ENCODE data around the gene XYLT1.

Gene XYLT1

DNA sequence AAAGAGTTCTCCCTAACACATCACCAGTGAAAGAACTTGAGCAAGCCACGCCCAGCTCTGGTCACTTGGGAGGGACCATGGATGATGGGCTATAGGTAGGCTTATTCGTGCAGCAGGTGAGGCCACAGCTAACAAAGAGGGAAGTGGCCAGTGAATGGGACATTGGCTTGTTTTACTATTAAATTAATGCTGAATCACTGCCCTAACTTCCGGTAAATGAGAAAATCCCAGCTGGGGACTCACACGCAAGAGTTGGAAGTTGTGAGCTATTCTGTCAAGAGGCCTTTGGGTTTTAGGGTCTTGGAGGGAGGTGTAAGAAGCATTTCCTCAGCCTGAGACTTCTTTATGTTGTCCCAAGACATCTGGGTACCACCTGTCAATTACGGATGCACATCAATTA, 315.3 kb downstream of the XYLT1 start:
- DNase-seq (ENCODE audit: low read depth, low spot score): no peak

DNA sequence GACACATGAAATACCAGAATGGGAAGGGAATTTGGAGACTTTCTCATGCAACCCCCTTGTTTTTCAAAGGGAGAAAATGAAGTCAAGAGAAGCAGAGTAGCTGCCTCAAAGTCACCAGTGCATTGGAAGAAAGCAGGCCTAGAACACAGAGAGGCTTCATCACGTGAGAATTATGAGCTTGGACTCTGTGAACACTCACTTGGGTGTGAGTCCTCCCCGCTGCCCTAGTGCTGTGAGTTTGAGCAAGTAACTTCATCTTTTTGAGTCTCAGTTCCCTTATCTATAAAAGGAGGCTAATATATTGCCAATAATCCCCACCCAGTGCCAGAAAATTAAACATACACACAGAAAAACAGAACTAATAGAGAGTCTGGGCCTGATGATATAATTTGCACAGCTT, 315.8 kb downstream of the XYLT1 start:
- no peak for DNase-seq (ENCODE audit: low read depth, low spot score)

DNA sequence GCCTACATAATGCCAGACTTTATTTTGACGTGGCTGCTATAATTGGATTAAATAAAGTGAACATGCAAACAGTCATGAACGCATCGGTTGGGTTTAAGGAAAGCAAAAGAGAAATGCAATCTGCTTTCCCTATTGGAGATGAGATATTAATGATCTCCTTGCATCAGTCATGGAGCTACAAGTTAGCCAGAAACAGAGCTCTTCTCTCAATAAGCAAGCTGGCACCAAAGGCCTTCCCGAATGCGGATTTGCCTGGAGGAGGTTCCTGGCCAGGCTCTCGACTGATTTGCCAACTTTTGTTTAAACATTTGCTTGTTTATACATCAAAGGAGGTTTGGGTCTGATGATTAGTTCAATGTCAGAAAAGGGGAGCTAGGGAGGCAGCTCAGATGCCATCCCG, 318.4 kb downstream of the XYLT1 start:
- no peak for DNase-seq (ENCODE audit: low read depth, low spot score)

DNA sequence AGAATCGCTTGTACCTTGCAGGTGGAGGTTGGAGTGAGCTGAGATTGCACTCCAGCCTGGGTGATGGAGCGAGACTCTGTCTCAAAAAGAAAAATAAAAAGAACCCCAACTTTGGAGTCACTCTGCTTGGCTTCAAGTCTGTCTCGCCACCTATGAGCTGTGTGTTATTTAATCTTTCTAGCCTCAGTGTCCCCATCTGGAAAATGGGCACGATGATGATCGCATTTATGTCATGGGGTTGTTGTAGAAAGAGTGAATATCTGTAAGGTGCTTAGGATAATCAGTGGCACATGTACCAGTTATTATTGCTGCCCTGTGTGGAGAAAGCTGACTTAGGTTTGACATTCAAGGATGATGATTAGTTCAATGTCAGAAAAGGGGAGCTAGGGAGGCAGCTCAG, 319.4 kb downstream of the XYLT1 start:
- DNase-seq (ENCODE audit: low read depth, low spot score): no peak

- no peak for DNase-seq (ENCODE audit: low read depth, low spot score)
These were observed 320.8 kb downstream of the XYLT1 start for GRCh38 chr16:17149904-17150483.

GRCh38 chr16:17147942-17148341, 322.8 kb downstream of the XYLT1 start:
- no peak for DNase-seq (ENCODE audit: low read depth, low spot score)

GRCh38 chr16:17145029-17145428, 325.7 kb downstream of the XYLT1 start:
- DNase-seq (ENCODE audit: low read depth, low spot score): no peak

DNA sequence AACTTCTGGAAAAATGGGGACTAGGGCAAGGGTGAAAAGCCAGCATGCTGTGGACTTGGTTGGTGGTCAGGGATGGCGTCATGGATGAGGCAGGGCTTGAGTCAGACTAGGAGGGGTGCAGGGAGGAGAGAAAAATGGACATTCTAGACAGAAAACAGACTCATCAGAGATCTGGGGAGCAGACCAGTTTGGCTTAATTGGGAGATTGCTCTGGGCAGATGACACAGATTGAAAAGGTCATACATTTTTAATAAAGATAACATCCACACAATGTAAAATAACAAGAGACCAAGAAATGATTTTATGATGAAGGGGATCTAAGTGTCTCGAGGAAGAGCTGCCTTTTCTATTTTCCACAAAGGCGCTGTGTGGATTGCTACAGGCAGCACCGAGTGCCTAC, 326.3 kb downstream of the XYLT1 start:
- no peak for DNase-seq (ENCODE audit: low read depth, low spot score)

GRCh38 chr16:17143546-17144419, 327.0 kb downstream of the XYLT1 start:
- DNase-seq (ENCODE audit: low read depth, low spot score): no peak

DNA sequence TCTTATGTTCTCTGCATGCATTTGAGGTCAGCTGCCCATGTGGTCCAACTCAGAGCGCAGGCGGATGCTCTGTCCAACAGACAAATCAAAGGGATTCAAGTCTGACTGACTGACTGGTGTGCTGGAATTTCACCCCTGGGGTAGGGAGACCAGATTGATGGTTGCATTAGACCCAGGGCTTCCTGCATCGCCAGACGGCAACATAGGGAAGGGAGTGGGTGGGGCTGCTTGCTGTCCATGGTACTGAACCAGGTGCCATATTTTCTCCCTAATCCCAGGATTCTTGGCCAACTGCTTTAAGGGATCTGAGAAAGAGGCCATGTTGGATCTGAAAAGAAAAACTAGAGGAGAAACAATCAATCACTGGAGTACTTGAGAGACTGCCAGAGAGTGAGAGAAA, 332.0 kb downstream of the XYLT1 start:
- no peak for DNase-seq (ENCODE audit: low read depth, low spot score)

- DNase-seq (ENCODE audit: low read depth, low spot score): no peak
These were observed 335.3 kb downstream of the XYLT1 start for GRCh38 chr16:17135439-17135838.

GRCh38 chr16:17134586-17134985, 336.2 kb downstream of the XYLT1 start:
- no peak for DNase-seq (ENCODE audit: low read depth, low spot score)

- DNase-seq (ENCODE audit: low read depth, low spot score): no peak
These were observed 336.9 kb downstream of the XYLT1 start for GRCh38 chr16:17133851-17134250.

DNA sequence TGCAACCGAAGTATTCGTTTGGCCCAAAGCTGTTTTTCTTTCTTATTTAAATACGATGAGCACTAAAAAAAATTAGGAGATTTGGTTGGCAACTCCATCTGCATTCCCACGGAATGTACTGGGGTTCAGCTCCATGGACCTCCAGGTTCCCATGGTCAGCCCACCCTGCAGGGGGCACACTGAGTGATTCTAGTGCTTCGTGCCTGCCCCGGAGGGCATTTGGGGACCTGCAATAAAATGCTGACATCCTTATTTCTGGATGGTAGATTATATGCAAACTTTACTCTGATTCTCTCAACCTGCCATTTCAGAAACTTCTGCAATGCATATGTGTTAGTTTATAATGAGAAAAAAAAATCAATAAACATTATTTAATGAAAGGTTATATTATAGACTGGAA, 339.4 kb downstream of the XYLT1 start:
- no peak for DNase-seq (ENCODE audit: low read depth, low spot score)

- DNase-seq (ENCODE audit: low read depth, low spot score): no peak
These were observed 340.0 kb downstream of the XYLT1 start for GRCh38 chr16:17130733-17131132.

GRCh38 chr16:17129971-17130370, 340.8 kb downstream of the XYLT1 start:
- no peak for DNase-seq (ENCODE audit: low read depth, low spot score)

- no peak for DNase-seq (ENCODE audit: low read depth, low spot score)
These were observed 342.0 kb downstream of the XYLT1 start for GRCh38 chr16:17128791-17129190.

GRCh38 chr16:17126156-17126555, 344.6 kb downstream of the XYLT1 start:
- DNase-seq (ENCODE audit: low read depth, low spot score): no peak

DNA sequence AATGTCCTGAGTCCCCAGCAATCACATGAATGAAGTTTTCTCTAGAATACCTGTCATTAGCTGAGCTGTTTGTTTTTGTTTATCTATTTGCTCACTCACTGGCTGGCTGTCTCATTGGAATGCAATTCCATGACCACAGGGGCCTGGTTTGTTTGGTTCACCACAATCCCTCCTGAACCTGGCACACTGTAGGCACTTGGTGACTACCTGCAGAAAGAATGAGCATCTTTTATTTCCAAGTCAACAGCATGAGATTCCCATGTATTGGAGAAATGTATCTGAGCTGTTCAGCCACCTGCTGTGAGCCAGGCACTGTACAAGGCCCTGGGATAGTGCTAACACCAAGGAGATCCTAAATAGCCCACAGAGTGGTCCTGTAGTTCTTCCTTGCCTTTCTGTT, 345.1 kb downstream of the XYLT1 start:
- no peak for DNase-seq (ENCODE audit: low read depth, low spot score)

DNA sequence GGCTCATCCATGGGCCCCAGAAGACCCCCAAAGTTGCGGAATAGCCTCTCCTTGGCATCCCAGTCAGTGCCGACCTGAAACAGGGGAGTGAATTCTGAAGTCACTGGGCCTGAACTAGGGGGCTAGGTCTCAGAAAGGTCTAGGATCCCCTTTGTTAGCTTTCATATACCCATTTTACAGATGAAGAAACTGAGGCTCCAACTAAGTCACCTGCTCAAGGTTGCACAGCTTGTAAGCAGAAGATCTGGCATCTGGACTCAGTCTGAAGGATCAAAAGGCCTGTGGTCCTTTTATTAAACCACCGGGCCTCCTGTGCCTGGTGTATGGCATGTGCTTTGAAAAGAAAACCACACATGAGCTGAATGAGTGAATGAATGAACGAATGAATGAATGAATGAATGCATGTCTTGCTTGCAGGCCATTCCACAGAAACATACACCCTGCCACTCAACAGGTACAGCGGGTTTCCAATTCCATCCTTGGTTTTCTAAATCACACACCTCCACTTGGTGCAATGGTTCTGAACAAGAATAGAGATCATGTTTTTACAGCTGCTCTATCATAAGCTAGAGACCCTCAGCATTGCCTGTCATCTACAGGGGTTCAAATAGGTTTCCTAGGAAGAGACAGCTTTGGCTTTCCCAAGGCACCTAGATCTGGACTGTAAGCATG, 352.7 kb downstream of the XYLT1 start:
- DNase-seq (ENCODE audit: low read depth, low spot score): no peak

- DNase-seq (ENCODE audit: low read depth, low spot score): no peak
These were observed 354.0 kb downstream of the XYLT1 start for GRCh38 chr16:17116595-17117322.

- DNase-seq (ENCODE audit: low read depth, low spot score): no peak
These were observed 361.3 kb downstream of the XYLT1 start for GRCh38 chr16:17109413-17109812.

Data from activated CD4-positive, CD25-positive, alpha-beta regulatory T cell treated with anti-CD3 and anti-CD28 coated beads, Interleukin-2, amount 50 U/mL, for 16 hours (primary cell).